Choroid plexus epithelial cell (primary cell): ENCODE data around the gene RASSF3.
A peak's percentile ranks its signal among the peaks of the same experiment; 100 is the strongest.
"Not testable (repeated sequence)": the region's sequence is repeated elsewhere in the genome, so short reads cannot be mapped to it uniquely, and the experiment has no call there.

ENCODE experiments used
- DNase-seq: peaks from one replicate; pipeline ENCODE4 v3.0.0-alpha.2; 2010; ENCODE audit warnings: low read depth
- H3K4me3 ChIP-seq: 2 replicates; pipeline ENCODE4 v1.5.1; 2011; ENCODE audit warnings: low read depth, mild to moderate bottlenecking, control low read depth, low read length, moderate library complexity
- TF ChIP-seq, protein P1 (sequence below): conservative IDR thresholded peaks from 2 replicates; pipeline ENCODE4 v1.5.1; 2011; ENCODE audit warnings: low read depth, mild to moderate bottlenecking, control low read depth, inconsistent platforms, low read length, moderate library complexity

RASSF3 gene

DNA sequence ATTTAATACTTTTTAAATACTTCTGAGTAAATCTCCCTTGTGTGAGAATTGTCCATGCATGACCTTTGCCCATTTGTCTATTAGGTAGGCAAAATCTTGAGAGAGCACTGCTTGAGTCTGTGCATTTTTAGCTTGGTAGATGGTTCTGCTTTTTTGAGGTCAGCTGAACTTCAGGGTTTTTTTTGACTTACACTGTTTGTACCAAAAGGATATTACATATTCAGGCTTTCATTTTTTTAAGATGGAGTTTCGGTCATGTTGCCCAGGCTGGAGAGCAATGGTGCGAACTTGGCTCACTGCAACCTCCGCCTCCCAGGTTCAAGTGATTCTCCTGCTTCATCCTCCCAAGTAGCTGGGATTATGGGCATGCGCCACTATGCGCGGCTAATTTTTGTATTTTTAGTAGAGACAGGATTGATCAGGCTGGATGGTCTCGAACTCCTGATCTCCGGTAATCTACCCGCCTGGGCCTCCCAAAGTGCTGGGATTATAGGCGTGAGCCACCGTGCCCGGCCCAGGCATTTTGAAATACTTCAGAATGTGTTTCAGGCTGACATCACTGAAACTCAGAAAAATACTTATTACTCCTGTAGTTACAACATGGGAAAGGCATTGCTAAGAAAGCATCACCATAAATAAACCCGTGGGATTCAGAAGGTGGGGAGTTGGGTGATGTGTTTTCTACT is 11.1 kb downstream of the RASSF3 start:
- peak; percentile 84 for DNase-seq
- TF ChIP-seq, protein P1, sequence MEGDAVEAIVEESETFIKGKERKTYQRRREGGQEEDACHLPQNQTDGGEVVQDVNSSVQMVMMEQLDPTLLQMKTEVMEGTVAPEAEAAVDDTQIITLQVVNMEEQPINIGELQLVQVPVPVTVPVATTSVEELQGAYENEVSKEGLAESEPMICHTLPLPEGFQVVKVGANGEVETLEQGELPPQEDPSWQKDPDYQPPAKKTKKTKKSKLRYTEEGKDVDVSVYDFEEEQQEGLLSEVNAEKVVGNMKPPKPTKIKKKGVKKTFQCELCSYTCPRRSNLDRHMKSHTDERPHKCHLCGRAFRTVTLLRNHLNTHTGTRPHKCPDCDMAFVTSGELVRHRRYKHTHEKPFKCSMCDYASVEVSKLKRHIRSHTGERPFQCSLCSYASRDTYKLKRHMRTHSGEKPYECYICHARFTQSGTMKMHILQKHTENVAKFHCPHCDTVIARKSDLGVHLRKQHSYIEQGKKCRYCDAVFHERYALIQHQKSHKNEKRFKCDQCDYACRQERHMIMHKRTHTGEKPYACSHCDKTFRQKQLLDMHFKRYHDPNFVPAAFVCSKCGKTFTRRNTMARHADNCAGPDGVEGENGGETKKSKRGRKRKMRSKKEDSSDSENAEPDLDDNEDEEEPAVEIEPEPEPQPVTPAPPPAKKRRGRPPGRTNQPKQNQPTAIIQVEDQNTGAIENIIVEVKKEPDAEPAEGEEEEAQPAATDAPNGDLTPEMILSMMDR = no peak
- H3K4me3 ChIP-seq = no peak overlapping the region

DNA sequence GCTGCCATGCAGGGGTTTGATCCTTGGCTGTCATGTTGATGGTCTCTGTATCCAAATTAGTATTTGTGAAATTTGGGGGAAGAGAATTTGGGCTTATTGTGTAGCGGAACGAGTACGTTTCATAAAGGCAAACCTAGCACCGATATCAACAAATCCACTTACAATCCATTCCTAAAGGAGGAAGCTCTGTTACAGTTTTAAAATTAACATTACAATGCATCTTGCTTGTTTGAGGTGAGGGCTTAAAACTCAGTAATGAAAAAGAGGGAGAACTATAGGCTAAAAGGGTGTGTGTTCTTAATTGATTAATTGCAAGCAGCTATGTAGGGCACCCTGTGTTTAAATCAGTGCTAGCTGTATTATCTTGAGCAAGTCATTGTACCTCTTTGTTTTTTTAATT is 13.7 kb downstream of the RASSF3 start:
- no peak overlapping the region for H3K4me3 ChIP-seq
- no peak for DNase-seq
- TF ChIP-seq, protein P1 = no peak

DNA sequence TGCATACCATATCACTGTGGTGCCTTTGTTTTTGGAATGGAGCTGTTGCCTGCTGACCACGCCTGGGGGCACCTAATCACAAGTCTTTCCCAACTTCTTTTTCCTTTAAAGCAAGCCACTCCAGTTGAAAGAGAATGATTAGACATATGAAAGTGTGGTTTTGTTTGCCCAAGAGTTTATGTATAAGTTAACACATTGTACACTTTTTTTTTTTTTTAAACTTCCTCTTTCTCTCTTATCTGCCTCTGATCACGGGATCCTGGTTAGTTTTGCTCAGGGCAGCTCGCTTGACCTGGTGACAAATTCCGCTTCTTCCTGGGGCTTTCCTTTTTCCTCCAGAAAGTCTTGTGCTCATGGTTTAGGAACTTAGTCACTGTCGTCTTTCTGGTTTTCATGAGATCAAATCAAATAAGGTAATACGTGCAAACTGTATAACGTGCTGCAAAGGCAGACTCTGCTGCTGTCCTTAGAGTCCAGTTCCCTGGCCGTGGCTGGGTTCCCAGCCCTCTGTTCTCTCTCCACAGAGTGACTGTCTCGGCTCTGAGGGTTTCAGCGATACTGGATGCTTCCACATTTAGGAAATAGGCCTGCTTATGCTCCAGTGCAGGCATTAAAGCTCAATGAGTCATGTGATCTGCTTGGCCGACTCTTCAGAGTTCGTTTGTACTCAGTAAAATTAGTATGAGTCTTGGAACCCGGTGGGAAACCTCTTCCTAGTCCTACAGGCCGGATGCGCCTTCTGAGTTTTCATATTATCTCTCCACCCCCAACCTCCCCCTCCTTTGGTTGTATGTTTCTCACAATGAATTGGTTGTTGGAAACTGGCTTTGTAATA is 15.2 kb downstream of the RASSF3 start:
- H3K4me3 ChIP-seq = peak overlapping the region; percentile 43
- TF ChIP-seq, protein P1 = no peak
- peak; percentile 92 for DNase-seq

DNA sequence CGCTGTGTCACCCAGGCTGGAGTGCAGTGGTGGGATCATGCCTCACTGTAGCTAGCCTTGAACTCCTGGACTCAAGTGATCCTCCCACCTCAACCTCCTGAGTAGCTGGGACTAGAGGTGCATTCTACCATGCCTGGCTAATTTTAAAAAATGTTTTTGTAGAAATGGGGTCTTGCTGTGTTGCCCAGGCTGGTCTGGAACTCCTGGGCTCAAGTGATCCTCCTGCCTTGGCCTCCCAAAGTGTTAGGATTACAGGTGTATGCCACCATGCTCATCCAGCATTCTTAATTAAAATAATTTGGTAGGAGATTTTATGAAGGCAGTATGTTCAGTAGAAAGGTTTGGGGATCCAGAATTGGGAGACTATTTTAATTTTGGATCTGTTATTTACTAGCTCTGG is 16.3 kb downstream of the RASSF3 start:
- not testable (repeated sequence) for DNase-seq

DNA sequence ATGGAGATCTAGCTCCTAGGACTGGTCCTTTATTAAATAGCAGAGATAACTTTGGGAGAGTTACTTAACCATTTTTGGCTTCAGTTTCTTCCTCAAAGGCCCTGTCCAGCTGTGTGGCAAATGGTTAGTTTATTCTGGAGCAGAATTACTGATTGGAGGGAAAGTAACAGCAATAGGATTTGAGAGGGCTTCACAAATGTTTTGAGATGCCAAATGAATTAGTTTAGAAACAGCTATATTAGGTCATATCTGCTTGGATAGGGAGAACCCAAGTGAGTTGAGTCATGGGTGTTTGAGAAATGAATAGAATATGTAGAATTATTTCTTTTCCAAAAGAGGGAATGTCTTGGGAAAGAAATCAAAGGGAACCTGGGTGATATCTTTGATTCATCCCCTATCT is 17.5 kb downstream of the RASSF3 start:
- DNase-seq = peak; percentile 83
- H3K4me3 ChIP-seq = no peak overlapping the region
- TF ChIP-seq, protein P1 = no peak

More for the DNA sequence above, 16.3 kb downstream of the RASSF3 start:
- H3K4me3 ChIP-seq = not testable (repeated sequence)

DNA sequence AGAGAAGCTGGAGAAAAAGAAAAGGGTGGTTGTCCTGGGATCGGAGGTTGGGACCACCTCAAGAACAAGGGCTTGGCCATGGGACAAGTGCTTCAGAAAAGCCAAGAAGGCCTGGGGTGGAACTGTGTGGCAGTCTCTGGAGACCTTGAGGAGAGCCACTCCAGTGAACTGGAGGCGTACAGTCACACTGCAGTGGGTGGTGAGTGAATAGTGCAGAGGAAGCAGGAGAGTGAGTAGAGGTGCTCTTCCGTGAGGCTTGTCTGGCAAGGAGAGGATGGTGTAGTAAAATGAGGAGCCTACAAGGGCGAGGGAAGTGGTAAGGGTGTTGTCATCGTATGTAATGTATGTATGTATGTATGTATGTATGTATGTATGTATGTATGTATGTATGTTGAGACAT is 20.9 kb downstream of the RASSF3 start:
- DNase-seq = no peak
- no peak overlapping the region for H3K4me3 ChIP-seq
- TF ChIP-seq, protein P1 = no peak

DNA sequence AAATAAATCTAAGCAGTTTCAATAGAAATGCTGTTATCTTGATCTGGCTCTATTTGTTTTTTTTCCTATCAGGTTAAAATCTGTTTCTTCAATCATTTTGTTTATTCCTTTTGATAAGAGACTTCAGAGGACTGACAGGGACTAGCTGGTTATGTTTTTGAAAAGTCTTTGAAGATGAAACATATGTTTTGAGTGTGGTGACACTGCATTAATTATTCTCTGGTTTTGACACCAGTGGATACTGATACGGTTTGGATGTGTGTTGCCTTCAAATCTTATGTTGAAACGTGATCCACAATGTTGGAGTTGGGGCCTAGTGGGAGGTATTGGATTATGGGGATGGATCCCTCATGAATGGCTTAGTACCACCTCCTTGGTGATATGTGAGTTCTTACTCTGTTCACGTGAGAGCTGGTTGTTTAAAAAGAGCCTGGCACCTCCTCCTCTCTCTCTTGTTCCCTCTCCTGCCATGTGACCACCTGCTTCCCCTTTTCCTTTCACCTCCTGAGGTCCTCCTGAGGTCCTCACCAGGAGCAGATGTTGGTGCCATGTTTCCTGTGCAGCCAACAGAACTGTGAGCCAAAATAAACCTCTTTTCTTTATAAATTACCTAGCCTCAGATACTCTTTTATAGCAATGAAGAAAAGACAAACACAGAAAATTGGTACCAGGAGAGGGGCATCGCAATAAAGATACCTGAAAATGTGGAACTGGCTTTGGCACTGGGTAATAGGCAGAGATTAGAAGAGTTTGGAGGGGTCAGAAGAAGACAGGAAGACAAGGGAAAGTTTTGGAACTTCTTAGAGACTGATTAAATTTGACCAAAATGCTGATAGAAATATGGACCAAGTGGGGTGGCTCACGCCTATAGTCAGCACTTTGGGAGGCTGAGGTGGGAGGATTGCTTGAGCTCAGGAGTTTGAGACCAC is 23.0 kb downstream of the RASSF3 start:
- DNase-seq = no peak
- TF ChIP-seq, protein P1 = no peak
- H3K4me3 ChIP-seq = no peak overlapping the region
